Measurements from ENCODE around the gene NFKB1.

- TF ChIP-seq EZH2 (IDR thresholded peaks at IDR 0.05; ENCODE audit: borderline replicate concordance, control insufficient read depth, low read depth, low read length) (no peak), FOS (IDR thresholded peaks at IDR 0.05; ENCODE audit: borderline replicate concordance, extremely low read depth, insufficient read length) (no peak), CREB1 (IDR thresholded peaks at IDR 0.05; ENCODE audit: low read depth) (no peak), GABPA (IDR thresholded peaks at IDR 0.05; ENCODE audit: low read depth) (no peak)
These were observed 3.2 kb upstream of the NFKB1 start for GRCh38 chr4:102497986-102498385.
